Frontal cortex (tissue), 4 donors: ENCODE measurements around the gene CLCN5. TPM values are rescaled to one million over a fixed set of nuclear protein-coding genes. Genes with fewer than 3 reads are reported as not detected.

Experiments used
- DNase-seq, 2 donors: peaks; one replicate each; pipeline ENCODE4 v3.0.0; 2012; ENCODE audit warnings: low spot score in 2 of 2
- FAIRE-seq: peaks from 2 replicates; lab custom pipeline; 2012; peaks lifted over from hg19 to GRCh38; lab: Jason Lieb, UNC
- total RNA-seq: library from RNA; depleted of rRNA; stranded (reverse); fragments of >200 nt; gene quantifications from one replicate; pipeline ENCODE4 v1.2.3, GENCODE V29; 2014
- donor health status: control.
- donor health status: control.
- donor health status: control.

CLCN5 gene
- total RNA-seq, 1 donor from 2014 or later = 4.1 TPM

- DNase-seq (no peak), FAIRE-seq (no peak)
These were observed 7.6 kb downstream of the CLCN5 start for GRCh38 chrX:49930039-49930438.

GRCh38 chrX:49932791-49933190, 10.4 kb downstream of the CLCN5 start:
- FAIRE-seq = no peak
- no peak for DNase-seq

GRCh38 chrX:49934148-49934547, 11.8 kb downstream of the CLCN5 start:
- DNase-seq = no peak

GRCh38 chrX:49934729-49935128, 12.3 kb downstream of the CLCN5 start:
- FAIRE-seq = no peak
- no peak for DNase-seq

More at GRCh38 chrX:49934148-49934547, 11.8 kb downstream of the CLCN5 start:
- FAIRE-seq = no peak

GRCh38 chrX:49947781-49948180, 25.4 kb downstream of the CLCN5 start:
- FAIRE-seq = no peak
- no peak for DNase-seq

GRCh38 chrX:49949961-49950360, 27.6 kb downstream of the CLCN5 start:
- FAIRE-seq (no peak), DNase-seq (no peak)

GRCh38 chrX:49951524-49952193, 29.3 kb downstream of the CLCN5 start:
- no peak for FAIRE-seq
- no peak for DNase-seq

- DNase-seq (no peak), FAIRE-seq (no peak)
These were observed 33.9 kb downstream of the CLCN5 start for GRCh38 chrX:49956313-49956712.

GRCh38 chrX:49958727-49959485, 36.5 kb downstream of the CLCN5 start:
- DNase-seq (no peak), FAIRE-seq (no peak)

GRCh38 chrX:49959602-49960001, 37.2 kb downstream of the CLCN5 start:
- DNase-seq (no peak), FAIRE-seq (no peak)

GRCh38 chrX:49960061-49960460, 37.7 kb downstream of the CLCN5 start:
- no peak for DNase-seq
- FAIRE-seq = no peak

GRCh38 chrX:49970674-49971073, 48.3 kb downstream of the CLCN5 start:
- DNase-seq = no peak
- no peak for FAIRE-seq

- DNase-seq (no peak), FAIRE-seq (no peak)
These were observed 50.0 kb downstream of the CLCN5 start for GRCh38 chrX:49972328-49972860.

- no peak for DNase-seq
- FAIRE-seq = no peak
These were observed 54.3 kb downstream of the CLCN5 start for GRCh38 chrX:49976682-49977197.

GRCh38 chrX:49977319-49978090, 55.1 kb downstream of the CLCN5 start:
- FAIRE-seq (no peak), DNase-seq (no peak)

- no peak for DNase-seq
- no peak for FAIRE-seq
These were observed 55.8 kb downstream of the CLCN5 start for GRCh38 chrX:49978176-49978575.

- no peak for FAIRE-seq
These were observed 63.7 kb downstream of the CLCN5 start for GRCh38 chrX:49986058-49986457.

GRCh38 chrX:49987651-49988050, 65.3 kb downstream of the CLCN5 start:
- DNase-seq (no peak), FAIRE-seq (no peak)

More at GRCh38 chrX:49986058-49986457, 63.7 kb downstream of the CLCN5 start:
- DNase-seq = no peak

- DNase-seq (no peak), FAIRE-seq (no peak)
These were observed 65.7 kb downstream of the CLCN5 start for GRCh38 chrX:49988143-49988542.

GRCh38 chrX:49991758-49992157, 69.4 kb downstream of the CLCN5 start:
- DNase-seq = no peak
- FAIRE-seq = no peak
